Ishikawa (cell line): ENCODE results near the gene MAX.

Source experiments
- RAD21 ChIP-seq: IDR thresholded peaks from 2 replicates; pipeline ENCODE4 v1.6.1; 2012; ENCODE audit warnings: low read depth
- ZBTB7A ChIP-seq: IDR thresholded peaks from 2 replicates; pipeline ENCODE4 v1.6.1; 2012; ENCODE audit warnings: low read depth

DNA sequence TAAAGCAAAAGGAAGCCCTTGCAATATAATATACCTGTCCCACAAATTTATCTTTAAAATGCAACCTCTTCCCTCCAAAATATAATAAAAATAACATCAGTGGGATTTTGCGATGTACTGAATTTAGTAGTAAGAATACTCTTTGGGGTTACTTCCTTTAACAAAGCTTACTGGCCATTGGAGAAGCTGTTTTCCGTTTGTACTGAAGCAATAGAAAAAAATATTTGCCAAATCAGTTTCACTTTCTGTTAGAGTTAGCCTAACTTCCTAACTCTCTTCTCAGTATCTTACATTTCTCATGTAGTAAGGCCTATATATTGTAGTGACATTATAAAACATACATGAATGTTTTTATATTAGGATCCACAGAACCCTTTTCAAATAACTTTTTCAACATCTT is 3.7 kb downstream of the MAX start:
- TF ChIP-seq RAD21 (no peak), ZBTB7A (no peak)
